Prostate gland (tissue), 2 donors: ENCODE results near the gene GPSM1. TPM values are rescaled to one million over a fixed set of nuclear protein-coding genes. Genes with fewer than 3 reads are reported as not detected.

Source experiments
- DNase-seq: peaks from one replicate; pipeline ENCODE4 v3.0.0-alpha.2; 2019; ENCODE audit warnings: low spot score
- H3K27ac ChIP-seq, 2 donors: fragments of 200-600 bp; sonication (generic); 2 replicates each; pipeline ENCODE4 v1.5.1; 2017 to 2019
- H3K27me3 ChIP-seq: fragments of 200-600 bp; sonication (generic); replicated peaks from 2 replicates; pipeline ENCODE4 v1.5.1; 2019; ENCODE audit not compliant: insufficient read depth
- H3K36me3 ChIP-seq, 2 donors: fragments of 200-600 bp; sonication (generic); 1 replicate in 1 of 2; 2 replicates in 1 of 2; pipeline versions ENCODE4 v1.5.1 to v1.8.1; 2017 to 2019
- H3K4me1 ChIP-seq: fragments of 200-600 bp; sonication (generic); replicated peaks from 2 replicates; pipeline ENCODE4 v1.5.1; 2019
- H3K4me3 ChIP-seq, 2 donors: fragments of 200-600 bp; sonication (generic); 2 replicates each; pipeline ENCODE4 v1.5.1; 2017 to 2019
- H3K9me3 ChIP-seq: fragments of 200-600 bp; sonication (generic); 2 replicates; pipeline ENCODE4 v1.5.1; 2017
- CTCF ChIP-seq, 4 experiments: fragments of 200-600 bp in 2 of 4; fragments of 450-650 bp in 2 of 4; sonication (generic) in 2 of 4; IDR thresholded peaks; 1 replicate in 3 of 4; 2 replicates in 1 of 4; pipeline ENCODE4 v1.5.1; 2016 to 2019; ENCODE audit warnings: antibody characterized with exemption in 4 of 4, mild to moderate bottlenecking in 2 of 4, moderate library complexity in 2 of 4
- POLR2A ChIP-seq: fragments of 450-650 bp; IDR thresholded peaks from one replicate; pipeline ENCODE4 v1.6.1; 2016; ENCODE audit warnings: antibody characterized with exemption, mild to moderate bottlenecking
- POLR2AphosphoS5 ChIP-seq: sonication (generic); formaldehyde crosslinking; IDR thresholded peaks from one replicate; pipeline ENCODE4 v1.6.1; 2017; ENCODE audit warnings: antibody characterized with exemption
- WGBS: methylation state at CpG from one replicate; pipeline ENCODE4 v1.1.5; 2018; 5-methylcytosine and 5-hydroxymethylcytosine counted together
- intact Hi-C: fragments of 100-400 bp; cut with DNase I; formaldehyde crosslinking; loops from one replicate; pipeline ENCODE4 v1.14.2; 2022
- total RNA-seq, 2 donors: library from RNA; depleted of rRNA; stranded (reverse); fragments of >200 nt; gene quantifications; one replicate each; pipeline ENCODE4 v1.1.0, GENCODE V29; 2016

Gene GPSM1
- total RNA-seq, 2 donors from 2014 or later: 11.3 to 89.2 TPM

- H3K36me3 ChIP-seq: no peaks in the 10 kb centered on the region
- WGBS: 75% methylated on average over 28 of the region's 34 CpGs
- no peak overlapping the region for H3K27ac ChIP-seq
- TF ChIP-seq POLR2AphosphoS5: no peak
- TF ChIP-seq POLR2A: no peak
- TF ChIP-seq CTCF (IDR thresholded peaks at IDR 0.05): no peak
- no peak for DNase-seq
- intact Hi-C loops: no loop called here
- H3K4me3 ChIP-seq: no peak overlapping the region
- no peaks in the 10 kb centered on the region for H3K4me1 ChIP-seq
- no peaks in the 10 kb centered on the region for H3K9me3 ChIP-seq
- H3K27me3 ChIP-seq: no peaks in the 10 kb centered on the region
Measured at GRCh38 chr9:136303066-136303824, 24.1 kb upstream of the GPSM1 start.

GRCh38 chr9:136303825-136304416 lies 23.4 kb upstream of the GPSM1 start, which contains the start of gene CCDC187:
Gene CCDC187, minus strand, starts transcription at chr9:136304094. Its CDS starts 264 bp downstream, at chr9:136303830.
- DNase-seq: no peak
- H3K36me3 ChIP-seq: no peaks in the 10 kb centered on the region
- no peaks in the 10 kb centered on the region for H3K4me1 ChIP-seq
- TF ChIP-seq POLR2A (no peak), CTCF (IDR thresholded peaks at IDR 0.05) (no peak), POLR2AphosphoS5 (no peak)
- intact Hi-C loops: no loop called here
- H3K27ac ChIP-seq: no peak within 1 kb of the TSS
- WGBS: 95% methylated on average over 11 of the region's 22 CpGs
- H3K9me3 ChIP-seq: no peaks in the 10 kb centered on the region
- no peak within 1 kb of the TSS for H3K4me3 ChIP-seq
- H3K27me3 ChIP-seq: no peaks in the 10 kb centered on the region

GRCh38 chr9:136304456-136304855 lies 22.9 kb upstream of the GPSM1 start:
- Histone ChIP-seq H3K4me3 (no peak overlapping the region), H3K36me3 (no peaks in the 10 kb centered on the region), H3K4me1 (no peaks in the 10 kb centered on the region), H3K9me3 (no peaks in the 10 kb centered on the region), H3K27me3 (no peaks in the 10 kb centered on the region), H3K27ac (no peak overlapping the region)
- intact Hi-C loops: no loop called here
- TF ChIP-seq POLR2A: no peak
- no peak for TF ChIP-seq CTCF (IDR thresholded peaks at IDR 0.05)
- no peak for TF ChIP-seq POLR2AphosphoS5
- 90% methylated on average over 10 of the region's 10 CpGs for WGBS
- DNase-seq: no peak

GRCh38 chr9:136304981-136305380 lies 22.4 kb upstream of the GPSM1 start:
- intact Hi-C loops: no loop called here
- TF ChIP-seq POLR2AphosphoS5: no peak
- no peak for TF ChIP-seq CTCF (IDR thresholded peaks at IDR 0.05)
- no peak for TF ChIP-seq POLR2A
- Histone ChIP-seq H3K27me3 (no peaks in the 10 kb centered on the region), H3K9me3 (no peaks in the 10 kb centered on the region), H3K27ac (no peak overlapping the region), H3K36me3 (no peaks in the 10 kb centered on the region), H3K4me3 (no peak overlapping the region), H3K4me1 (no peaks in the 10 kb centered on the region)
- WGBS: 70% methylated on average over 12 of the region's 13 CpGs
- DNase-seq: no peak

GRCh38 chr9:136305804-136306203 lies 21.5 kb upstream of the GPSM1 start:
- Histone ChIP-seq H3K9me3 (no peaks in the 10 kb centered on the region), H3K27me3 (no peaks in the 10 kb centered on the region)
- TF ChIP-seq POLR2A (no peak), CTCF (IDR thresholded peaks at IDR 0.05) (no peak), POLR2AphosphoS5 (no peak)

More at GRCh38 chr9:136305804-136306203, 21.5 kb upstream of the GPSM1 start:
- no peak for DNase-seq
- intact Hi-C loops: no loop called here
- Histone ChIP-seq H3K27ac (no peak overlapping the region), H3K36me3 (no peaks in the 10 kb centered on the region), H3K4me3 (no peak overlapping the region), H3K4me1 (no peaks in the 10 kb centered on the region)
- WGBS: 75% methylated on average over 14 of the region's 18 CpGs
